ENCODE data around the gene PISD.

Gene PISD

GRCh38 chr22:31627223-31627731 is 34.7 kb downstream of the PISD start:
- H3K4me3 ChIP-seq (ENCODE audit: low read depth, low read length), result no peak overlapping the region
- no peak for DNase-seq (ENCODE audit: low read depth)

GRCh38 chr22:31626427-31627150 is 35.4 kb downstream of the PISD start:
- no peak for DNase-seq (ENCODE audit: low read depth)
- H3K4me3 ChIP-seq (ENCODE audit: low read depth, low read length), result no peak overlapping the region

GRCh38 chr22:31625661-31626426 is 36.2 kb downstream of the PISD start:
- no peak overlapping the region for H3K4me3 ChIP-seq (ENCODE audit: low read depth, low read length)
- DNase-seq (ENCODE audit: low read depth), result no peak

DNA sequence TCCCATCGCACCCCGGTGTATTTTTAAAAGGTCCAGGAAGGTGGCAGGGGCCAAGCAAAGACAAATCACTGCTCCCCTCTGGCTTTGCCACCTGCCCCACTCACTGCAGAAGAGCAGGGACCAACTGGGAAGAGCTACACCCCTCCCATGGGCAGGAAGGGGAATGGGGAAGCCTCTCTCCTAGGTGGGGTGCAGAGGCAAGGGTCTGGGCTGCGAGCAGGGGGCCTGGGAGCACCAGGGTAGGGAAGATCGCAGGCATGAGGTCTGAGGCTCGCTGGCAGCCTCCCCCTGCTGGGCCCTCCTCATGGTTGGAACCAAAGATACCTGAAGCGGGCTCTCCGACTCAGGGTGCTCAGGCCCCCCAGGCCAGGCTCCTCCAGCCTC is 36.8 kb downstream of the PISD start:
- no peak overlapping the region for H3K4me3 ChIP-seq (ENCODE audit: low read depth, low read length)
- DNase-seq (ENCODE audit: low read depth), result no peak

GRCh38 chr22:31623592-31624304 is 38.3 kb downstream of the PISD start:
- H3K4me3 ChIP-seq (ENCODE audit: low read depth, low read length), result no peak overlapping the region
- no peak for DNase-seq (ENCODE audit: low read depth)

- no peak overlapping the region for H3K4me3 ChIP-seq (ENCODE audit: low read depth, low read length)
- DNase-seq (ENCODE audit: low read depth), result no peak
Observed at GRCh38 chr22:31622980-31623379, 39.0 kb downstream of the PISD start.

DNA sequence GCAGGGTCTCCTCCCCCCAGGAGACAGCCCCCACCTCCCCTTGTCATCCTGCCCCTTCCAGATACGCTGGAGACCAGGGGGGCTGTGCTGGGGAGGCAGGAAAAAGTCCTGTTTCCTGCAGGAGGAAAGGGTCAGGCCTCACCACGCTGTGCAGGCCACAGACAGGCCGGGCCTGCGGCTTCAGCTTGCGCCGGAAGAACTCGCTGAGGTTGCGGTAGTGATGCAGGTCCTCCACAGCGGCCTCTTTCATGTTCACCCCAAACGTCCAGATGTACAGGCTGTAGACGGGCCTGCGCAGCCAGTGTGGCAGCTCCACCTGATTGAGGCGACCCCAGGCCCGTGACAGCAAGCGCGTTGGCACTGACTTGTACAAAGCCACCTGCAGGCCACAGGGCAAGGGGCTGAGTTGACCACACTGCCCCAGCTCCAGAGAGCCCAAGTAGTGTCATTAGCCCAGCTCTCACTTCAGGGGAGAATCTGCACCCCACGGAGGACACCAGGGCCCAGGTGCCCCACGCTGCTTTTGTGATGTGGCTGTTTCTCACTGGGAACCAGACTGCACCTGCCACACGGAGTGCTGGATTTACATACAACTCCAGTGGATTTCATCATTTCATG is 40.4 kb downstream of the PISD start:
- H3K4me3 ChIP-seq (ENCODE audit: low read depth, low read length), result no peak overlapping the region
- no peak for DNase-seq (ENCODE audit: low read depth)

DNA sequence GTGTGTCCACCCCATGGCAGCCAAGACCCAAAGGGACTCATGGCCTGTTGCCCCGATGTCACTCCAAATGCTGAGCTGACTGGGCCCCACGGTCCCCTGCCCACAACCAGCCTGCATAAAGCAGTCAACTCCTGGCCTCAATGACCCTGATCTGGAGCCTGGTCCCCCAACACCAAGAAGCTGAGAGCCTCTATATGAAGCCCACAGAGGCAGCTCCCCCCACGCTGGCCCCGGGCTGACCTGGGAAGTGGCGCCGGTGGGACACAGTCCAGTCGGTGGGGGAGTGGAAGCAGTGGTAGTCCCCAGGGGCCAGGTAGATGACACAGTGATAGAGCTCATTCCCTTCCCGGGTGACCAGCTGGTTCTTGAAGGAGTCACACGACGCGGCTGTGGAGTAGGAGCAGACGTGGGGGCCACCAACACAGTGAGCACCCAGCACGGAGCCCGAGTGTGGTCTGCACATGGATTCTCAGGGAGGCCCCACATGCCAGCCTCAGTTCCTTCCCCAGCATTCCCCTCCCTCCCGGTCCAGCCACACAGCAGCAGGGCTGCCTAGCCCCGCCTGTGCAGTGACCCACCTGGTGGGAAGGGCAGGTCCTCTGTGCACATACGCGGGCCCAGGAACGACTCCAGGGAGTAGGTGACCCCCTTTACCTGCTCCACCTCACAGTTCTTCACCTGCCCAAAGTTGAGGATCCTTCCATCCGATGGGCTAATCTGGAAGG is 41.1 kb downstream of the PISD start:
- no peak overlapping the region for H3K4me3 ChIP-seq (ENCODE audit: low read depth, low read length)
- DNase-seq (ENCODE audit: low read depth), result no peak

GRCh38 chr22:31619611-31620300 is 42.3 kb downstream of the PISD start:
- no peak for DNase-seq (ENCODE audit: low read depth)
- H3K4me3 ChIP-seq (ENCODE audit: low read depth, low read length), result no peak overlapping the region

- no peak for DNase-seq (ENCODE audit: low read depth)
- H3K4me3 ChIP-seq (ENCODE audit: low read depth, low read length), result no peak overlapping the region
Observed at GRCh38 chr22:31618471-31619176, 43.4 kb downstream of the PISD start.

DNA sequence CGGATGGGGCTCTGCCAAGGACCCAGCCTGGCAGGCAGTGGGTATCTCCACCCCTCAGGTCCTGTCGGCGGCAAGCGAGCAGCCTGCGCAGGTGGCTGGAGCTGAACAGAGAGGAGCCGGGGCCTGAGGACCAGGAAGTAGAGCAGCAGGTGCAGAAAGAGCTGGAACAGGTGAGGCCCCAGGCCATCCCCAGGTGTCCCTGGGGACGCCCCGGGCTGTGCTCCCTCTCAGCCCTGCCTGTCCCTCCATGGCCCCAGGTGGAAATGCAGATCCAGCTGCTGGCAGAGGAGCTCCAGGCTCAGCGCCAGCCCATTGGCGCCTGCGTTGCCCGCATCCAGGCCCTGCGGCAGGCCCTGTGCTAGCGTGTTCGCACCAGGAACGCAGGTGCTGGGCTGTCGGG is 44.0 kb downstream of the PISD start:
- DNase-seq (ENCODE audit: low read depth), result no peak
- no peak overlapping the region for H3K4me3 ChIP-seq (ENCODE audit: low read depth, low read length)

GRCh38 chr22:31616315-31616980 is 45.6 kb downstream of the PISD start:
- no peak for DNase-seq (ENCODE audit: low read depth)
- no peak overlapping the region for H3K4me3 ChIP-seq (ENCODE audit: low read depth, low read length)

GRCh38 chr22:31615940-31616314 is 46.1 kb downstream of the PISD start:
- no peak for DNase-seq (ENCODE audit: low read depth)
- no peak overlapping the region for H3K4me3 ChIP-seq (ENCODE audit: low read depth, low read length)

GRCh38 chr22:31615491-31615860 is 46.5 kb downstream of the PISD start:
- no peak overlapping the region for H3K4me3 ChIP-seq (ENCODE audit: low read depth, low read length)
- no peak for DNase-seq (ENCODE audit: low read depth)

GRCh38 chr22:31614781-31615490 is 47.1 kb downstream of the PISD start:
- no peak for DNase-seq (ENCODE audit: low read depth)
- H3K4me3 ChIP-seq (ENCODE audit: low read depth, low read length), result no peak overlapping the region

- H3K4me3 ChIP-seq (ENCODE audit: low read depth, low read length), result no peak overlapping the region
- no peak for DNase-seq (ENCODE audit: low read depth)
Observed at GRCh38 chr22:31613904-31614296, 48.1 kb downstream of the PISD start.

- DNase-seq (ENCODE audit: low read depth), result no peak
- H3K4me3 ChIP-seq (ENCODE audit: low read depth, low read length), result no peak overlapping the region
Observed at GRCh38 chr22:31613286-31613903, 48.6 kb downstream of the PISD start.

Measured in skeletal muscle cell (primary cell).